Measurements from ENCODE around the gene MUC4.
"Not testable (repeated sequence)": the region's sequence is repeated elsewhere in the genome, so short reads cannot be mapped to it uniquely, and the experiment has no call there.

The MUC4 gene

DNA sequence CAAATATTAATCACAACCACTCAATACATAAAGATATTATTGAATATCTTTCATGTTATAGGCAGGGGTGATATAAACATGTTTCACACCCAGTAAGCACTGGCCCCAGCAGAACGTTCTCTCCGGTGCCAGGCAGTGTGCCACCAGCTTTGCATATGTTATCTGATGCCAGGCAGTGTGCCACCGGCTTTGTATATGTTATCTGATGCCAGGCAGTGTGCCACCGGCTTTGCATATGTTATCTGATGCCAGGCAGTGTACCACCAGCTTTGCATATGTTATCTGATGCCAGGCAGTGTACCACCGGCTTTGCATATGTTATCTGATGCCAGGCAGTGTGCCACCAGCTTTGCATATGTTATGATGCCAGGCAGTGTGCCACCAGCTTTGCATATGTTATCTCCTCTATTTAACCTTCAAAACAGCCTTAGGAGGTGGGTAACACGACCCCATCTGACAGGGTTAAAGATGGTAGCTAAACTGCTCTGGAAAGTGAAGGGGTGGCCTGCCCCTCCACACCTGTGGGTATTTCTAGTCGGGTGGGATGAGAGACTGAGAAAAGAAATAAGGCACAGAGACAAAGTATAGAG, 84.0 kb downstream of the MUC4 start:
- H3K4me3 ChIP-seq (replicated peaks; ENCODE audit: low read depth, low read length): no peak overlapping the region
- no peak for DNase-seq (ENCODE audit: extremely low read depth, low read depth)
- TF ChIP-seq, protein P1, sequence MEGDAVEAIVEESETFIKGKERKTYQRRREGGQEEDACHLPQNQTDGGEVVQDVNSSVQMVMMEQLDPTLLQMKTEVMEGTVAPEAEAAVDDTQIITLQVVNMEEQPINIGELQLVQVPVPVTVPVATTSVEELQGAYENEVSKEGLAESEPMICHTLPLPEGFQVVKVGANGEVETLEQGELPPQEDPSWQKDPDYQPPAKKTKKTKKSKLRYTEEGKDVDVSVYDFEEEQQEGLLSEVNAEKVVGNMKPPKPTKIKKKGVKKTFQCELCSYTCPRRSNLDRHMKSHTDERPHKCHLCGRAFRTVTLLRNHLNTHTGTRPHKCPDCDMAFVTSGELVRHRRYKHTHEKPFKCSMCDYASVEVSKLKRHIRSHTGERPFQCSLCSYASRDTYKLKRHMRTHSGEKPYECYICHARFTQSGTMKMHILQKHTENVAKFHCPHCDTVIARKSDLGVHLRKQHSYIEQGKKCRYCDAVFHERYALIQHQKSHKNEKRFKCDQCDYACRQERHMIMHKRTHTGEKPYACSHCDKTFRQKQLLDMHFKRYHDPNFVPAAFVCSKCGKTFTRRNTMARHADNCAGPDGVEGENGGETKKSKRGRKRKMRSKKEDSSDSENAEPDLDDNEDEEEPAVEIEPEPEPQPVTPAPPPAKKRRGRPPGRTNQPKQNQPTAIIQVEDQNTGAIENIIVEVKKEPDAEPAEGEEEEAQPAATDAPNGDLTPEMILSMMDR (IDR thresholded peaks at IDR 0.05; ENCODE audit: low read depth, low read length, missing control alignments): no peak

DNA sequence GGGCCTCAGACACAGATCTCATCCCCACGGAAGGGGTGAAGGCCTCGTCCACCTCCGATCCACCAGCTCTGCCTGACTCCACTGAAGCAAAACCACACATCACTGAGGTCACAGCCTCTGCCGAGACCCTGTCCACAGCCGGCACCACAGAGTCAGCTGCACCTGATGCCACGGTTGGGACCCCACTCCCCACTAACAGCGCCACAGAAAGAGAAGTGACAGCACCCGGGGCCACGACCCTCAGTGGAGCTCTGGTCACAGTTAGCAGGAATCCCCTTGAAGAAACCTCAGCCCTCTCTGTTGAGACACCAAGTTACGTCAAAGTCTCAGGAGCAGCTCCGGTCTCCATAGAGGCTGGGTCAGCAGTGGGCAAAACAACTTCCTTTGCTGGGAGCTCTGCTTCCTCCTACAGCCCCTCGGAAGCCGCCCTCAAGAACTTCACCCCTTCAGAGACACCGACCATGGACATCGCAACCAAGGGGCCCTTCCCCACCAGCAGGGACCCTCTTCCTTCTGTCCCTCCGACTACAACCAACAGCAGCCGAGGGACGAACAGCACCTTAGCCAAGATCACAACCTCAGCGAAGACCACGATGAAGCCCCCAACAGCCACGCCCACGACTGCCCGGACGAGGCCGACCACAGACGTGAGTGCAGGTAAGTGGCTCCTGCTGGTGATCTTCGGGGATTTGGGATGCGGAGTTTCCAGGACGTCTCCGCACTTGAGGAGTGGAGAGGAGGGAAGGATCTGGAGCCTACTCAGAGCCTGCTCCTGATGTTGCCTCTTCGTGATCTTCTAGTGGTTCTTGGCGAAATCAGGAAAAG, 85.6 kb downstream of the MUC4 start:
- DNase-seq (ENCODE audit: extremely low read depth, low read depth); H3K4me3 ChIP-seq (replicated peaks; ENCODE audit: low read depth, low read length): not testable (repeated sequence)

DNA sequence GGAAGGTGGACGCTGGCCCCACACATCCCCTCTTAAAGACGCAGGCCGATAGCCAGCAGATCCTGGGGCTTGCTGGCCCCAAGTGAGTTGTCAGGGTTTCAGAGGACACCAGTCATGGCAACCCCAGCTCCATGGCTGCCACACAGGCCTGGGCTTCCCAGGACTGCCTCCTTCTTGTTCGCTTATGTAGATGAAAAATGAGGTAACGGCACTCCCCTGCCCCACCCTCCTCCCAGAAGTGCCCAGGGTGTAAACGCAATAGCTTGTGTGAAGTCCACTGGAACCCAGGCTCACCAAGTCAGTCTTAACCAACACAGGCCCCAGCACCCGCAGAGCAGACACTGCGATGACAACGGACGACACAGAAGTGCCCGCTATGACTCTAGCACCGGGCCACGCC, 87.4 kb downstream of the MUC4 start:
- H3K4me3 ChIP-seq (replicated peaks; ENCODE audit: low read depth, low read length); DNase-seq (ENCODE audit: extremely low read depth, low read depth): not testable (repeated sequence)

DNA sequence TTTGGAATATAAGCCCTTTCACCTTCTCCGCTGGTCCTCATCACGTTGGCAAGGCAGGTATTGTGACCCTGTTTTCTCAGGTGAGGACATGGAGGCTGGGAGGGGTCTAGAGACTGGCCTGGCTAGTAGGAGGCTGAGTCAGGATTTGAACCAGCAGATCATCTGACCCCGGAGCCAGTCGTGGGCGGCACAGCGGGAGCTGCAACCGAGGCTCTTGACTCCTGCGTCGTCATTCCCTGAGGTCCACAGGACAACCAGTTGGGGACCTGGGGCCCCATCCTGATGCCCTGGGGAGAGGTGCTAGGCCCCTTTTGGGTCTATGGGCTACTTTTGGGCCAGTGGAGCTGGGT, 88.8 kb downstream of the MUC4 start:
- H3K4me3 ChIP-seq (replicated peaks; ENCODE audit: low read depth, low read length); DNase-seq (ENCODE audit: extremely low read depth, low read depth): not testable (repeated sequence)

DNA sequence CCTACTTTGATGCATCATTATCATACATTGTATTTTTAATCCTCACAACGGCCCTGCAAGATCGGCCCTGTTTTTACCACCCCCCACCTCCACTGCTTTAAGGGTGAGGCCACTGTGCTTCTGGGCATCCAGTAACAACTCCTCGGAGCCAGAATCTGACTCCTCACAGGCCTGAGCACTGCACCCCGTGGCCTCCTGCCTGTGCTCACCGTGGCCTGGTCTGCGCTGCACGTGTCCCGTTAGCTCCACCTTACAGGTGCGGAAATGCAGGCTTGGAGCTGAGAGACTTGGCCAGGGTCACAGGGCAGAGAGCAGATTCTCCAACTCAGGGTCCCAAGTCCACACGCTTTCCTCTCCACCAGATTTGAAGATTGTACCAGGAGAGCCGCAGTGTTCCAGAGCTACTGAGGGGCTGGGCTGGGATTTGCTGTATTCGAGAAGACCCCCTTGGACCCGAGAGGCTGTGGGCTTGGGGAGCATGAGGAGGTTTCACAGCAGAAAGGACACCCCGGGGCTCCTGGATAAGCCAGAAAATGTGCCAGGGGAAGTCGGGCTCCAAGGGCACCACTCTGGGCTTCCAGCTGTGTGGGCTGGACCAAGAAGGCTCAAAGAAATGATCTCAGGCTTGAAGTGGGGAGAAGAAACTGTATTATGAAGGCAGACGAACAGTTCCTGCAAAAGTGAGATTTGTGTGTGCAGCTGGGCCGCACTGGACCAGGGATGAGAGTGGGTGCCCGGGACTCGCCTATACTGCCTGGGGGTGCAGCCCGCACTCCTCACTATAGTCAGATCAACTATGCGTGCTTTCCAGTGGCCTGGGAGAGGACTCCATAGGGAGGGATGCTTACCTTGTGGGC, 89.4 kb downstream of the MUC4 start:
- DNase-seq (ENCODE audit: extremely low read depth, low read depth); H3K4me3 ChIP-seq (replicated peaks; ENCODE audit: low read depth, low read length): not testable (repeated sequence)

DNA sequence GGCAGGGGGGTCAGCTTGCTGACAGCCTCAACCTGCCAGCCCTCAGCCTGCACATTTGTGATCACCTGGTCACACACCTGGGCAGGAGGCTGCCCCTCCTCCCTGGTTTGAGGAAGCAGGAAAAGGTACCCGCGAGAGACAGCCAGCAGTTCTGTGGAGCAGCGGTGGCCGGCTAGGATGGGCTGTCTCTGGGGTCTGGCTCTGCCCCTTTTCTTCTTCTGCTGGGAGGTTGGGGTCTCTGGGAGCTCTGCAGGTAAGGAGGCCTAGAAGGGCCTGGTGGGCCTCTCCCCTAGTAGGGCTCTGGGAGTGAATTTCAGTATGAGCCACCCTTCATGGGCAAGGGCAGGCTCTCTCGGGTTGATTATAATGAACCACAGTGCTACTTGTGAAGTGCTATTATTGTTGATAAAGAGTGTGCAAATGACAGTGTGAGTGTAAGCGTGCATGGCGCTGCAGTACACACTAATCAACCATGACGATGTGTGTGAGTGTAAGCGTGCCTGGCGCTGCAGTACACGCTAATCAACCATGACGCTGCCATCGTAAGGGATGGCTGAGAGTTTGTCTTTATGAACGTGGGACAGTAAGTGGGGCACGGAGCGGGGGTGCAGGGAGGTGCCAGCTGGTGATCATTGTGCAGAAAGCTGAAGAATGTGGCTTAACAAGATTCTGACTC, 90.8 kb downstream of the MUC4 start, which contains the start of gene MUC20:
Gene MUC20, plus strand, starts transcription at position 148 of the 676 bp plus-strand sequence. Its CDS starts 30 bp downstream, at position 178.
- not testable (repeated sequence) for DNase-seq (ENCODE audit: extremely low read depth, low read depth); H3K4me3 ChIP-seq (replicated peaks; ENCODE audit: low read depth, low read length)

DNA sequence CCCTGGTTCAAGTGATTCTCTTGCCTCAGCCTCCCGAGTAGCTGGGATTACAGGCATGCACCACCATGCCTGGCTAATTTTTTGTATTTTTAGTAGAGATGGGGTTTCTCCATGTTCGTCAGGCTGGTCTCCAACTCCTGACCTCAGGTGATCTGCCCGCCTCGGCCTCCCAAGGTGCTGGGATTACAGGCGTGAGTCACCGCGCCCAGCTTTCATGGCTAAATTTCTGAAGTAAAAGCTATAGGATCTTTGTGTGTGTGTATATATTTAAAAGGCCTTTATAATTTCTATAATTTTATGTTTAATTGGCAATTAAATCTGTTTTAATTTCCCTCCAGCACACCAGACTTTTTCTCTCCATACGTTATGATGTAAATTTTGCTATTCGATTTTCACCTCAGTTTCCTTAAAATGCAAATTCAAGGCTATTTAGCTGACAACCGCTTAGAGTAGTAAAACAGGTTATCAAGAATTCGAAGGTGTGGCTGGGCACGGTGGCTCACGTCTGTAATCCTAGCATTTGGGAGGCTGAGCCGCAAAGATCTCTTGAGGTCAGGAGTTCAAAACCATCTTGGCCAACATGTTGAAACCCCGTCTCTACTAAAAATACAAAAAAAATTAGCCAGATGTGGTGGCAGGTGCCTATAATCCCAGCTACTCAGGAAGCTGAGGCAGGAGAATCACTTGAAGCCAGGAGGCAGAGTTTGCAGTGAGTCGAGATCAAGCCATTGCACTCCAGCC, 92.0 kb downstream of the MUC4 start:
- not testable (repeated sequence) for H3K4me3 ChIP-seq (replicated peaks; ENCODE audit: low read depth, low read length); DNase-seq (ENCODE audit: extremely low read depth, low read depth)

DNA sequence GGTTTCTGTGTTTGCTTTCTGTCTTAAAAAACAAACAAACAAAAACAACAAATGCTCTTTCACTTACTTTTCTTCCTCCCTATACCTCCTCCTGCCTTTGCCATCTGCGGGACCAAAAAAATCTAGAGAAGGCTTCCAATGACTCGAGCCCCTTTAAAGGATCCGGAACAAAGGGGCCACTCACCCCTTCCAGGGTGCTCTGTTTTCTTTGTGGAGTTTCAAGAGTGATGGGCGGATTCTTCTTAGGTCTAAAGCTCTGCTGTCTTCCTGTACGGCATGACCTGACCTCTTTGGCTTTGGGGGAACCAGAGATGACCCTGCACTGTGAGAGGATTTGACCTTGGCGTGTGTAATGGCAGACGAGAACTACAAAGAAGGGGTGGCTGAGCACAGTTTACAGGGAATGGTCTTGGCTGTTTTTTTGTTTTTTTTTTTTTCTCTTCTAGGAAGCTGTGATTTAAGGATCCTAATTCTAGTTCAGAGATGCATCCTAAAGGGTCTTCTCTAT, 93.2 kb downstream of the MUC4 start:
- no peak overlapping the region for H3K4me3 ChIP-seq (replicated peaks; ENCODE audit: low read depth, low read length)
- DNase-seq (ENCODE audit: extremely low read depth, low read depth): no peak
- TF ChIP-seq, protein P1 (IDR thresholded peaks at IDR 0.05; ENCODE audit: low read depth, low read length, missing control alignments): no peak

DNA sequence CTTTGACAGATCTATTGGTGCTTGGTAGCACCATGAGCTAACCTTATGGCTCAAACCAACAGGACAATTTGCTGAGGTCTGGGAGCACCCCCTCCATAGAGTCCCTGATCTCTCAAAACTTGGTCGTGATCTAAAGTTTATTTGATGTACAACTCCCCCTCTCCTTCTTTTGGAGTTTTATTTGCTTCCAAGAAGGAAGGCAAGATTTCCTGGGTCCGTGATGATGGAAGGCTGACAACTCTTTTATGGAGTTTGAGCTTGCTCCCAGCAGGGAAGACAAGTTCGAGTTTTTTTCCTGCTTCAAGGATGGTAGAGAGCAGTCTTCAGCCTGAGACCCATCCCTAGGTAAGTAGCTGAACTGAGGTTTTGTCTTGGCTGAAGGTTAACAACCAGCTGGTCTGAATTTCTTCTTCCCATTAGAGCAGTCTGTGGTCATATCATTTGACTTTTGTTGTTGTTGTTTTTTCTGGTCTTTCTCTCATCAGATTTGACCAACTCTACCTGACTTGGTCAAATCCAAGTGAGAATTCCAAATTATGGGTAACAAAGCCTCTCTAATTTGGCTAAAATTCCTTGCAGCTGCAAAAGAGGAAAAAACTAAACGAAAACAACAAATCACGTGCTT, 93.8 kb downstream of the MUC4 start:
- no peak overlapping the region for H3K4me3 ChIP-seq (replicated peaks; ENCODE audit: low read depth, low read length)
- TF ChIP-seq, protein P1 (IDR thresholded peaks at IDR 0.05; ENCODE audit: low read depth, low read length, missing control alignments): no peak
- DNase-seq (ENCODE audit: extremely low read depth, low read depth): no peak
